ENCODE data around the gene EXOC6B.

DNA sequence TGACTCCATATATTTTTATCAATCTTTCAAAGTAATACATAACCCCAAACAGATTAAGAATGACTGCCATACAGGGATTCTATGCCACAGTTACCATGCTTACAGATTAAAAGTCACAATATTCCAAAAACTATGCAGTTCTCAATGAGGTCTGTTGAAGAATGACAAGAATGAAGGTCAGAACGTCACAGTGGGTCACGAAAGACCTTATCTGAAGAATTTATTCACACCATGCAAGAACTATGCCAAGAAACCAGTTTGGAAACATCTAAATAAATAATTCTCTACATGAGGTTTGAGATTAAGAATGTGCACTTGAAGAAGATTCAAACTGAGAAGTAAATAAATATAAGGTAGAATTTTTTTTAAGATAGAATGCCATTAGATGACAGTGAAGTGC lies 253.3 kb downstream of the EXOC6B start:
- TF ChIP-seq SUZ12 (IDR thresholded peaks at IDR 0.05; ENCODE audit: extremely low read depth, insufficient read depth, insufficient read length): no peak
- no peak for TF ChIP-seq YY1 (IDR thresholded peaks at IDR 0.05; ENCODE audit: insufficient read depth, insufficient read length)

All from NT2/D1 (cell line).